ENCODE measurements around the gene RIMOC1.
"Not testable (repeated sequence)": the region's sequence is repeated elsewhere in the genome, so short reads cannot be mapped to it uniquely, and the experiment has no call there.

The RIMOC1 gene

GRCh38 chr5:41891066-41891707 lies 13.0 kb upstream of the RIMOC1 start:
- DNase-seq, result no peak

DNA sequence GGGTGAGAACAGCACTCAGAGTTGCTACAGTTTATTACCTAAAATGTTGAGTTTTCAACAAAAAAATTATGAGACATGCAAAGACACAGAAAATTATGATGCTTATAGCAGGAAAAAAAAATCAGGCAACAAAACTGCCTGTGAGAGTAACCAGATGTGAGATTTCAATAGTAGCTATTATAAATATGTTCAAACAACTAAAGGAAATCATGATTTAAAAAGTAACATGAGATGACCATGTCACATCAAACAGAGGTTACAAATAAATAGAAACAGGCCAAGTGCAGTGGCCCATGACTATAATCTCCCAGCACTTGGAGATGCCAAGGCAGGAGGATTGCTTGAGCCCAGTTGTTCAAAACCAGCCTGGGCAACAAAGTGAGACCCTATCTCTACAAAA lies 12.1 kb upstream of the RIMOC1 start:
- no peak for DNase-seq

DNA sequence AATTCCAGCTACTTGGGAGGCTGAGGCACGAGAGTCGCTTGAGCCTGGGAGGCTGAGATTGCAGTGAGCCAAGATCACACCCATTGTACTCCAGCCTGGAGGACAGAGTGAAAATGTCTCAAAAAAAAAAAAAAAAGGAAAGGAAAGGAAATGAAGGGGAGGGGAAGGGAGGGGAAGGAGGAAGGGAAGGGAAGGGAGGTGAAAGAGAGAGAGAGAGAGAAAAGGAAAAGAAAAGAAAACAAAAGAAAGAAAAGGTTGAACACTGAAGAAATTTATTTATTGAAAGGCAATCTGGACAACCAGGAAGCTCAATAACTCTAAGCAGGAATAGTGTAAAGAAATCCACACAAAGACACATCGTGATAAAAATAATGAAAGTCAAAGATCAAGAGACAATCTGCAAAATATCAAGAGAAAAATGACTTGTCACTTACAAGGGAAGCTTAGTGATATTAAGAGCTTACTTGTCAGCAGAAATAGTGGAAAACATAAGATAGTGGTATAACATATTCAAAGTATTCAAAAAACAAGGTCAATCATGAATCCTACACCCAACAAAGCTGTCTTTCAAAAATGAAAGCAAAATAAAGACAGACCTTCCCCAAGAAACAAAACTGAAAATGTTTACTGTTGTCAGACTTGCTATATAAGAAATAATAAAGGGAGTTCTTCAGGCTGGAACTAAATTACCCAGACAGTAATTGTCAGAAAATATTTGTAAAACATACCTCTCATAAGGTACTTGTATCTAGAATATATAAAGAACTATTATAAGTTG lies 10.9 kb upstream of the RIMOC1 start:
- no peak for DNase-seq

GRCh38 chr5:41896230-41896629 lies 7.9 kb upstream of the RIMOC1 start:
- DNase-seq, result no peak

GRCh38 chr5:41903382-41903891 lies 707 bp upstream of the RIMOC1 start:
- no peak for DNase-seq

- DNase-seq, result no peak
Observed at GRCh38 chr5:41906151-41906550, 2.0 kb downstream of the RIMOC1 start.

DNA sequence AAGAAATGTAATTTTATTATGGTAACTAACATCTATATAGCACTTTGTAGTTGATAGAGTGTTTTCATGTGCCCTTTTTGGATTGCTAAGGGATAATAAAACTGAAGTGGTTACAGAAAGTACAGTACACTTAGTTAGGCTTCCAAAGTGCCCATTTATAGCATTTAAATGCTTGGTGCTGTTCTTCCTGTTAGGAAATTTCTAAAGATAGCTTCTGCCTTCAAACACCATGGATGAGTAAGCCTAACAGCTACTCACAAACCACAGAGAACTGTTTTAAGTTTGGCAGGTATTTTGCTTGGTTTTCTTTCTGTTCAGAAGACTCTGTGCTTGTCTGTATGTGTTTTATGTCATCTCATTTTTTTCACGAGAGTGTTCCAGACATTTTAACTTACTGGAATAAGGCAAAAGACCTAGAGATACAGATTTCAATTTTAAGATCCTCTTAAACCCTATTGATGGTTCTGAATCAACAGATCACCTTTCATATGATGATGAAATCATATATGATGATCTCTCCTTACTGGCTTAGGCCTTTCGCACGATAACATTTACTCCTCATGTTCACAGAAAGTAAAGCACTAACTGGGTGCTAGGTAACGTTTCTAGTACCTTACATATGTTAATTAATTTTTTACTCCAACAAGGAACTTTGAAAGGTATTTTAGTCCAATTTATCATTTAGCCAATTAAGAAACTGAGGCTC lies 4.4 kb downstream of the RIMOC1 start:
- no peak for DNase-seq

GRCh38 chr5:41918105-41918504 lies 14.0 kb downstream of the RIMOC1 start:
- DNase-seq, result no peak

DNA sequence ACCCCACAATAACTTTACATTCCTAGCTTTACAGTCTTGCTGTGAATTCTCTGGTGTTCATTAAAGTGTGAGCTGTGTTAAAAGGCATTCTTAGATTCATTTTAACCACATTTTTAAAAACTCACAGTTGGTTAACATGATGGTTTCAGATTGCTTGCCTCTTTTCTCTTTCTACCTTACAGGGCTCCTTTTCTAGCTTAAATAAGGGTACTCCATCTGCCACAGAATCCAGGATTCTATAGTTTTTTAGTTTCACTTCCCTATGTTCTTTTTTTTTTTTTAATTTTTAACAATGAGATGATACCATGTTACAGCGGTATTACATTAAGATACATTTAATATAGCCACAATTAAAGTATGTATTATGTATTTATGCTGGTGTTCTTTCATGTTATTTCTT lies 17.0 kb downstream of the RIMOC1 start:
- DNase-seq, result no peak

DNA sequence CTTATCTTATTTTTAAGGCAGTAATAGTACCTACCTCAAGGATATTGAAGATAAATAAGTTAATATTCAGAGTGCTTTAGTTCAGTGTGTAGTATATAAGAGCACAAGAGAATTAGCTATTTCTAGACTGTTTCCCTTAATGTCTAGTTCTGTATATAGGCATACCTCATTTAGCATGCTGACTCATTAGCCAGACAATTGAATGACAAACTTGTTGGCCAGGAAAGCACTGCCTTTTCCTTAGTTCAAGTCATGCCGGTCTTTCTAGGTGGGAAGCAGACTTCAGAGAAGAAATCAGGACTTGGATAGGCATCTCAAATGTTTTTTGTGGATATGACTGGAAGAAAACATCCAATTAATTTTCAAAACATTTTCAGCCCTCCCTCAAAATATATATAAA lies 17.7 kb downstream of the RIMOC1 start:
- DNase-seq, result no peak

DNA sequence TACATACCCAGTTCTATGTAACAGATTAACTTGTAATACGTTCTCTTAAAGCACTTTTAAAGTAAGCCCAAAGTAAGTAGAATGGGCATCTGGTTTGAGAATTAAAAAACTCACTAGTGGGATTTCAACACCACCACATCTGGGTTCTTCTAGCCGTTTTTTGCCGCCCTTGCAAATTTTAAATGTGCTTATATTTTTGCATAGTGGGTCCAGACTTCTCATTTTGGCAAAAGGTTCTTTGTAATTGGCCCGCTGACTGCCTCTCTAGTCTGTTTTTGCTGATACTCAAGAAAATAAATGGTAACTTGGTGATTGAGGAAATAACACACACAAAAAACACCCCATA lies 20.4 kb downstream of the RIMOC1 start:
- no peak for DNase-seq

- DNase-seq, result peak; percentile 68
Observed at GRCh38 chr5:41924872-41925554, 20.9 kb downstream of the RIMOC1 start, which contains the start of gene FBXO4. FBXO4 (plus strand) TSS chr5:41925281; CDS start chr5:41925310, 29 bp downstream.

DNA sequence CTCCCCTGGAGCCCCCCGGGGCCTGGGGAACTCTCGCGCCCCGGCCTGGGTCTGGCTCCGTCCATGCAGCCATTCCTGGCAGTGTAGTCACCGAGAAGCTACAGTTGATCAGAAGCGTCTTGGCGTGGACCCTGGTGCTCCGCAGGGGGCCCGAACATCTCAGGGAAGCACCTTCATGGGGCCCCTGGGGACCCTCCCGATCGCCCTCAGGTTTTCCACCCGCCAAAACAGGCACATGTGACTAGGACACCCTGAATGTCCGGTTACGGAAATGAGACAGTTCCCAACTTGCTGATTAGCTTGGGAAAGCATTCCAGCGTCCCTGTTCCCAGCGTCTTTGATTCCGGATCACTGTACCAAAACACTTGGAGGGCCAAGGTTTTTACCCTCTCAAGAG lies 21.4 kb downstream of the RIMOC1 start:
- no peak for DNase-seq

GRCh38 chr5:41927604-41928003 lies 23.5 kb downstream of the RIMOC1 start:
- DNase-seq, result no peak

GRCh38 chr5:41929035-41929434 lies 24.9 kb downstream of the RIMOC1 start:
- no peak for DNase-seq

- no peak for DNase-seq
Observed at GRCh38 chr5:41932770-41933169, 28.6 kb downstream of the RIMOC1 start.

DNA sequence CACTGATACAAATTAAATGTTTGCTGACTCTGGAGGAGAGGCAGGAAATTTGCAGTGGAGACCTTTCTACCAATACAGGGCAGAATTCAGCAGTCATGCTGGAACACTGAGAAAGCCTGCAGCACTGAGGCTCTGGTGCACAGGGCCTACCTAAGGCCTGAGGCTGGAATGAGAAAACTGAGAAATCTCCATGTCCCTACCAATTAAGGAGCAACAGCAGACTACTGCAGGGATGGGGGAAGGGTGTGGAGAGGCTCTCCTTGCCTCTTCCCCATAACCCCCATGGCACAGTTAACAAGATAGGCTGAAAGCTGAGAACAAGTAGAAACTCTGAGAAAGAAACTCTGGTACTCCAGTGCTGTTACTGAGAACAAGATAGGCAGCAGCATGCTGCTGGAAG lies 31.4 kb downstream of the RIMOC1 start:
- no peak for DNase-seq

DNA sequence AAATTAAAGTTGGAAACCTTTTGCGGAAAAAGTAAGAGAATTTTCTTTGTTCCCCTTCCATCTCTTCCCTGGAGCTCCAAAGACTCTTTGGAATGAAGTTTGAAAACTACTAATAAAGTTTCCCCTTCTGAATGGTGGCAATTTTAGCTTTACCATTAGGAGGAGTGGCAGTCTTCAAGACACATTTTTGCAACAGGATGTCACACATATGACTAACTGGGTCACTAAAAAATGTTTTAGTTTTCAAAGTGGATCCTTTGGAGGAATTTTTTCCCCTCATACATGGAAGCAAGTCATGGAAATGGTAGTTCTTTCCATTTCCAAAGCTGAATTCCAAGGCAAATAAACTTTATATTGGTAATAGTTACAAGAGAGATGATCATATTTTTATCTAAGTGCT lies 36.5 kb downstream of the RIMOC1 start:
- DNase-seq, result no peak

DNA sequence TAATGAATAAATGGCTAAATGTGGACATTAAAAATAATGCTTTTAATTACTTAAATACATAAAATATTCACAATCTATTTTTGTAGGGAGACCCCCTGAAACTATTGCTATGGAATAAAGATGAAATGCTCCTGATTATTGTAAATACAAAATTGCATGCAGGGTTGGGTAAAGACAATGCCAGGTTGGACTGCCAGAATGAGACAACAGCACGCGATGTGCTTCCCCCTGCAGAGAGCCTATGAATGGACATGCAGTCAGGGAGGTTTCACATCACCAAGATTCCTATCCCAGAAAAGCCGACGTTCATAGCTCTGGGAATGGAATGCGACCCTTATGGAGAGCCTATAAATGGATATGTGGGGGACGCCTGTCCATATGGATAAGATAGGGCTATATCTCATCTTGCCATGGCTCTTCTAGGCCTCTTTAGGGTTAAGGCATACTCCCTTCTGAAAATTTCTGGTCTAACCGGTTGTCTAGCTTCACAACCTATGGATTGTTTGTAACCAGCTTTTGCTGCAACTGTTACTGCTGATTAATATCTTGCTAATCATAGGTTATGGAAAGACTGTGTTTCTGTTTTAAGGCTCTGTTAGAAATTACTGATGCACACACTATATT lies 41.3 kb downstream of the RIMOC1 start:
- not testable (repeated sequence) for DNase-seq

GRCh38 chr5:41951224-41951623 lies 47.1 kb downstream of the RIMOC1 start:
- DNase-seq, result no peak

Measured in GOT3 (cell line).